OCI-LY3 (cell line): ENCODE data around the gene HIVEP3.

Experiments used
- CTCF ChIP-seq: fragments of 200-600, 300-600 bp; sonication (generic); IDR thresholded peaks from 2 replicates; pipeline ENCODE4 v1.5.1; 2014; ENCODE audit warnings: antibody characterized with exemption, low read length, low read depth
- EZH2phosphoT487 ChIP-seq: fragments of 200-600 bp; shearing (Covaris generic); IDR thresholded peaks from 2 replicates; pipeline ENCODE4 v1.6.1; 2018; ENCODE audit warnings: antibody characterized with exemption, mixed run types, low read depth

DNA sequence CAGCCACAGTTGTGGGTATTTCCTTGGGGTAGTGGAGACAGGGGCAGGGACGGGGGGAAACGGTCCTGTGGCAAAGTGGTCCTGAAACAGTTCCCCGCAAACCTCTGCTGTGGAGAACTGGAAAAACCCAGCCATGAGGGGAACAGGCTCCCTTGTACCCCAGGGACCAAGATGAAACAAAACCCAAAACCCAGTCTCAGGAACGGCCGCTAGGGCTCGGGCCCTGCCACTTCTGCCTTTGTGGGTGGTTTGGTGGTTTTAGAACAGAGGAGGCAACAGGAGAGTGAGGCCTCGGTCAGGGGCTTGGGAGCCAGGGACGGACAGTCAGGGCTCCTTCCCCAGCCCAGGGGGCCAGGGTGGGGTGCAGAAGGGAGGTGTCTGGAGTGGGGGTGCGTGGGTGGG is 409.5 kb downstream of the HIVEP3 start:
- TF ChIP-seq CTCF = no peak
- no peak for TF ChIP-seq EZH2phosphoT487
